B cell (primary cell): ENCODE measurements around the gene TBC1D22B. TPM values are rescaled to one million over a fixed set of nuclear protein-coding genes. Genes with fewer than 3 reads are reported as not detected.

ENCODE experiments used
- ATAC-seq: fragments of 200-7000 bp; cut with Tn5 transposase; one replicate; pipeline ENCODE4 v1.10.0; 2021; ENCODE audit warnings: low read depth, mild to moderate bottlenecking, moderate number of reproducible peaks, moderate library complexity
- CTCF ChIA-PET: fragments of 350-600 bp; sonication (Branson Sonifier 250); formaldehyde crosslinking; loops from one replicate; lab custom pipeline; 2021; ENCODE audit warnings: antibody characterized with exemption, inconsistent platforms; lab: Charles Lee
- POLR2A ChIA-PET: fragments of 350-600 bp; sonication (Branson Sonifier 250); formaldehyde crosslinking; loops from one replicate; lab custom pipeline; 2021; ENCODE audit warnings: antibody characterized with exemption; lab: Charles Lee
- DNase-seq: peaks from one replicate; pipeline ENCODE4 v3.0.0; 2013
- H2AFZ ChIP-seq: 2 replicates; pipeline ENCODE4 v1.6.1; 2012; ENCODE audit warnings: mild to moderate bottlenecking, low read depth, low read length; ENCODE audit not compliant: insufficient read depth, poor library complexity, severe bottlenecking
- H3K27ac ChIP-seq, 2 donors: 1 replicate in 1 of 2; 2 replicates in 1 of 2; pipeline ENCODE4 v1.5.1; 2012 to 2013; ENCODE audit warnings: low read length in 2 of 2, mild to moderate bottlenecking in 2 of 2, moderate library complexity in 1 of 2
- H3K27me3 ChIP-seq, 4 experiments: fragments of 200-600 bp in 1 of 4; sonication (generic) in 1 of 4; replicated peaks in 1 of 4; 1 replicate in 2 of 4; 2 replicates in 2 of 4; pipeline versions ENCODE4 v1.6.1 to v1.7.0; 2013 to 2016; ENCODE audit warnings: low read length in 3 of 4, mild to moderate bottlenecking in 2 of 4, mixed read lengths in 1 of 4, moderate library complexity in 1 of 4; ENCODE audit not compliant: insufficient read depth in 4 of 4, control insufficient read depth in 3 of 4; ENCODE audit errors: control extremely low read depth in 1 of 4
- H3K36me3 ChIP-seq, 2 experiments: replicated peaks in 1 of 2; 1 replicate in 1 of 2; 2 replicates in 1 of 2; pipeline versions ENCODE4 v1.6.1 to v1.7.1; 2013; ENCODE audit warnings: low read length in 1 of 2; ENCODE audit not compliant: insufficient read depth in 2 of 2, control insufficient read depth in 1 of 2; ENCODE audit errors: control extremely low read depth in 1 of 2, extremely low read depth in 1 of 2
- H3K4me1 ChIP-seq, 2 donors: fragments of 200-600 bp in 1 of 2; sonication (generic) in 1 of 2; 1 replicate in 1 of 2; 2 replicates in 1 of 2; pipeline versions ENCODE4 v1.5.1 to v1.6.1; 2013 to 2017; ENCODE audit warnings: low read length in 2 of 2; ENCODE audit not compliant: control insufficient read depth in 2 of 2, insufficient read depth in 2 of 2
- H3K4me2 ChIP-seq: replicated peaks from 2 replicates; pipeline ENCODE3; 2012; ENCODE audit warnings: mild to moderate bottlenecking, low read depth, low read length; ENCODE audit not compliant: poor library complexity, severe bottlenecking
- H3K4me3 ChIP-seq, 5 experiments: fragments of 200-600 bp in 1 of 5; sonication (generic) in 1 of 5; 1 replicate in 3 of 5; 2 replicates in 2 of 5; pipeline versions ENCODE4 v1.5.1 to v1.7.0; 2011 to 2016; ENCODE audit warnings: low read length in 4 of 5, mild to moderate bottlenecking in 4 of 5, low read depth in 2 of 5, control low read depth in 1 of 5, moderate library complexity in 1 of 5; ENCODE audit not compliant: insufficient read depth in 1 of 5; ENCODE audit errors: control extremely low read depth in 1 of 5, extremely low read depth in 1 of 5
- H3K79me2 ChIP-seq: fragments of 200-600 bp; sonication (generic); one replicate; pipeline ENCODE4 v1.6.0; 2016; ENCODE audit warnings: low read length; ENCODE audit not compliant: control insufficient read depth, insufficient read depth
- H3K9ac ChIP-seq: fragments of 200-600 bp; sonication (generic); 2 replicates; pipeline ENCODE4 v1.6.1; 2017; ENCODE audit warnings: mild to moderate bottlenecking, low read length, moderate library complexity
- H3K9me3 ChIP-seq, 3 donors: one replicate each; pipeline versions ENCODE4 v1.6.1 to v1.7.1; 2013; ENCODE audit warnings: low read length in 2 of 3; ENCODE audit not compliant: control insufficient read depth in 2 of 3, insufficient read depth in 1 of 3; ENCODE audit errors: control extremely low read depth in 1 of 3
- H4K20me1 ChIP-seq: 2 replicates; pipeline ENCODE4 v1.6.0; 2012; ENCODE audit warnings: mild to moderate bottlenecking, low read length; ENCODE audit not compliant: insufficient read depth, control insufficient read depth, poor library complexity, severe bottlenecking
- H3K27ac Mint-ChIP-seq: one replicate; pipeline ENCODE4 v1.8.0; 2021; ENCODE audit warnings: mixed read lengths
- H3K27me3 Mint-ChIP-seq: one replicate; pipeline ENCODE4 v1.8.0; 2021; ENCODE audit warnings: mixed read lengths
- H3K4me1 Mint-ChIP-seq: one replicate; pipeline ENCODE4 v1.8.0; 2021; ENCODE audit warnings: mixed read lengths
- H3K4me3 Mint-ChIP-seq: one replicate; pipeline ENCODE4 v1.8.0; 2021; ENCODE audit warnings: mixed read lengths
- H3K9me3 Mint-ChIP-seq: one replicate; pipeline ENCODE4 v1.8.0; 2022; ENCODE audit warnings: mixed read lengths; ENCODE audit not compliant: insufficient read depth
- CTCF ChIP-seq: fragments of 200-600 bp; IDR thresholded peaks from one replicate; pipeline ENCODE4 v1.8.0; 2022; ENCODE audit warnings: antibody characterized with exemption, mild to moderate bottlenecking
- EZH2 ChIP-seq: IDR thresholded peaks from 2 replicates; pipeline ENCODE4 v1.6.1; 2012; ENCODE audit warnings: borderline replicate concordance, low read depth, mild to moderate bottlenecking, moderate library complexity, low read length; ENCODE audit not compliant: insufficient read depth, poor library complexity, severe bottlenecking
- WGBS: methylation state at CpG from one replicate; pipeline ENCODE4 v1.1.5; 2013; ENCODE audit warnings: missing lambda C conversion rate; ENCODE audit not compliant: insufficient coverage; 5-methylcytosine and 5-hydroxymethylcytosine counted together
- intact Hi-C: fragments of 100-400 bp; cut with micrococcal nuclease; formaldehyde crosslinking; loops from one replicate; pipeline ENCODE4 v1.10.0; 2022
- polyA plus RNA-seq: library from polyadenylated mRNA; depleted of rRNA; stranded (reverse); fragments of >200 nt; gene quantifications from 2 replicates; pipeline ENCODE4 v1.2.3, GENCODE V29; 2012
- total RNA-seq, 2 donors: library from RNA; stranded (reverse); fragments of 120-200 nt in 1 of 2; gene quantifications; 1 replicate in 1 of 2; 2 replicates in 1 of 2; pipeline versions ENCODE4 v1.2.3 to v1.2.4, GENCODE V29; 2013 to 2022

The TBC1D22B gene
- total and polyA plus RNA-seq, 2 donors (not counting 1 experiment from before 2014, with no cell fraction given), result 5.1 to 12.5 TPM

GRCh38 chr6:37282371-37282770 is 24.8 kb downstream of the TBC1D22B start:
- WGBS, result 91% methylated on average over 2 of the region's 2 CpGs
- H3K27me3 ChIP-seq, result no peaks in the 10 kb centered on the region
- intact Hi-C loops, result no loop called here
- POLR2A ChIA-PET, result no interaction called here
- H3K4me1 ChIP-seq, result peaks cover 3 to 4% of the 10 kb centered on the region in 2 donors
- H3K4me3 ChIP-seq, result no peak overlapping the region
- Mint-ChIP-seq H3K27ac (no peak overlapping the region), H3K4me3 (no peak overlapping the region), H3K27me3 (no peaks in the 10 kb centered on the region), H3K9me3 (no peaks in the 10 kb centered on the region), H3K4me1 (peaks cover 12% of the 10 kb centered on the region)
- peaks cover 2 to 69% of the 10 kb centered on the region in 2 experiments for H3K36me3 ChIP-seq
- H3K79me2 ChIP-seq, result peaks cover 17% of the 10 kb centered on the region
- DNase-seq, result no peak
- no peak overlapping the region for H2AFZ ChIP-seq
- no peaks in the 10 kb centered on the region for H3K9me3 ChIP-seq
- no peak for TF ChIP-seq CTCF
- TF ChIP-seq EZH2, result no peak
- no peak for ATAC-seq
- H4K20me1 ChIP-seq, result peaks cover 4% of the 10 kb centered on the region
- no peak overlapping the region for H3K27ac ChIP-seq
- no peak overlapping the region for H3K4me2 ChIP-seq
- CTCF ChIA-PET, result no interaction called here
- no peak overlapping the region for H3K9ac ChIP-seq

GRCh38 chr6:37283268-37283667 is 25.7 kb downstream of the TBC1D22B start:
- ATAC-seq (no peak), DNase-seq (no peak)
- WGBS, result no CpG with 5 or more reads among the region's 3 CpGs
- Histone ChIP-seq H3K4me3 (no peak overlapping the region), H3K4me2 (no peak overlapping the region), H3K9me3 (no peaks in the 10 kb centered on the region), H2AFZ (no peak overlapping the region), H3K27me3 (no peaks in the 10 kb centered on the region), H3K9ac (no peak overlapping the region), H3K36me3 (peaks cover 2 to 75% of the 10 kb centered on the region in 2 experiments), H3K4me1 (peaks cover 1 to 4% of the 10 kb centered on the region in 2 donors), H4K20me1 (peaks cover 4% of the 10 kb centered on the region), H3K27ac (no peak overlapping the region), H3K79me2 (peaks cover 16% of the 10 kb centered on the region)
- H3K9me3 Mint-ChIP-seq, result no peaks in the 10 kb centered on the region
- intact Hi-C loops, result no loop called here
- no peak overlapping the region for H3K4me3 Mint-ChIP-seq
- ChIA-PET CTCF (no interaction called here), POLR2A (no interaction called here)
- no peak for TF ChIP-seq EZH2
- no peak for TF ChIP-seq CTCF
- peaks cover 11% of the 10 kb centered on the region for H3K4me1 Mint-ChIP-seq
- H3K27ac Mint-ChIP-seq, result no peak overlapping the region
- H3K27me3 Mint-ChIP-seq, result no peaks in the 10 kb centered on the region
